Measurements from ENCODE around the gene NF1.
"Not testable (repeated sequence)": the region's sequence is repeated elsewhere in the genome, so short reads cannot be mapped to it uniquely, and the experiment has no call there.

Gene NF1

DNA sequence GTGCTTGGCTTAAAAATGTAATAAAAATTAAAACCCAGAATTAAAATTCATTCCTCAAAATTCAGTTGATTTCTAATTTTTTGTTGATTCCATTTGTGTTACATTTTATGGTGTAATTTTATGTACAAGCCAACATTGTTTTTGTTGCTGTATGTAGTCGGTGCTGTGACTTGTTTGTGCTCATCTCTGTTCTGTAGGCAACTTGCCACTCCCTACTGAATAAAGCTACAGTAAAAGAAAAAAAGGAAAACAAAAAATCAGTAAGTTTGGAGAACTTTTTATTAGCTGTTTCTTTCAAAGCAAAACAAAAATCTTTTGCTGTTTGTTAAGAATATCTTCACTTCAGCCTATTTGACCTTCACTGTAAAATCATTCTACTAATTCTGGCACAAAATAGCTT is 158.0 kb downstream of the NF1 start:
- DNase-seq (ENCODE audit: low read depth), result no peak

DNA sequence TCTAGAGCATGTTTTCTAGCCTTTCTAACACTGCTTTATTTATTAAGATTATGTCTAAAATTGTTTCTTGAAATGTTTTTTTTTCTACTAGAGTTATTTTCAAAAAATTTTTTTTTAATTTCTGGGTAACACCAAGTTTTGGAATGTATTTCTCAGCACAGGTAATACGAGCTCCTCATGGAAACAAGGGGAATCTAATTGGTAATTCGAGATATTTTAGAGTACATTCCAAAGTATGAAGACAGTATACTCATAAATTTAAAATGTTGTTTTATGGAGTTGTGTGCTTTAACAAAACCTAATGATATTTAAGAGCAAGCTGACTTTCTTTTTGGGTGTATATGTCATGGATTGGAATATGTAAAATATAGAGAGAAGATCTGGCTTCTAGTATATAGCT is 159.9 kb downstream of the NF1 start:
- no peak for DNase-seq (ENCODE audit: low read depth)

DNA sequence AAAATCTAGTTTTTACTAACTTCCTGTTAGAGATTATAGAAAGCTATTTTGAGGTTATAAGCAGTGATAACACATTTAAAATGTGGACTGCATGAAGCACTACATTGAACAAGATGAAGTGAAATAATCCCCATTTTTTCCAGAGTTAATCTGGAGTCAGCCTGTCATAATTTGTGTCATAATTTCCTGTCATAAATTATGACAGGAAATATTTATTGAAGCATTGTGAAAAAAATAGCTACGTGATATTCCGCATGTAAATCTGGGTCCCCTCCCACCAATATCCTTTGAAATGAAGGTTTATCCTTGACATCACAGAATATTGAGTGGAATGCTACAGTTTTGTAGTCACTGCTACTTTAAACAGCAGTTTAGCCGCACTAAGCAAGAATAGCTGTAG is 162.2 kb downstream of the NF1 start:
- no peak for DNase-seq (ENCODE audit: low read depth)

DNA sequence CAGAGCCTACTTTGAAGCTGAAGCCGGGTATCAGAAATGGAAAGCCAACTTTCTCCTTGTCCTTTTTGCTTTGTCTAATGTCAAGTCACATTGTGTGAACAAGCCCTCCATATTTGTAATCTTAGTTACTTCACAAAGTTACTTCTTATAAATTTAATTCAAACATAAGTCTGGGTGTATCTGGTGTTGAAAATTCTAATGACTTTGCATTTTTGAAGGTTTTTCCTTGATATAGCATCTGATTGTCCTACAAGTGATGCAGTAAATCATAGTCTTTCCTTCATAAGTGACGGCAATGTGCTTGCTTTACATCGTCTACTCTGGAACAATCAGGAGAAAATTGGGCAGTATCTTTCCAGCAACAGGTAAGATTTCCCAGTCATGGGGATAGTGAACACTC is 165.4 kb downstream of the NF1 start:
- DNase-seq (ENCODE audit: low read depth), result no peak

DNA sequence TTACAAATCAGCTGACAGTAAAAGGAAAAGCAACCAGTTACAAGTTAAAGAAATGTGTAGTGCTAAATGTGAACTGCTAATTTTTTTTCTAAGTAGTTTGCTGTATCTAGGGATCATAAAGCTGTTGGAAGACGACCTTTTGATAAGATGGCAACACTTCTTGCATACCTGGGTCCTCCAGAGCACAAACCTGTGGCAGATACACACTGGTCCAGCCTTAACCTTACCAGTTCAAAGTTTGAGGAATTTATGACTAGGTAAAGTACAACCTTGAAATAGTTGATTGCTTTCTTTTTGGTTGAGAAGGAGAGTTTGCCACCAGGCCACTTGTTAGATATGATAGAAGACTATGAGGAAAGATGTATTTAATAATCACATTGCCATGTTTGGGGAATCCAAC is 166.8 kb downstream of the NF1 start:
- DNase-seq (ENCODE audit: low read depth), result no peak

DNA sequence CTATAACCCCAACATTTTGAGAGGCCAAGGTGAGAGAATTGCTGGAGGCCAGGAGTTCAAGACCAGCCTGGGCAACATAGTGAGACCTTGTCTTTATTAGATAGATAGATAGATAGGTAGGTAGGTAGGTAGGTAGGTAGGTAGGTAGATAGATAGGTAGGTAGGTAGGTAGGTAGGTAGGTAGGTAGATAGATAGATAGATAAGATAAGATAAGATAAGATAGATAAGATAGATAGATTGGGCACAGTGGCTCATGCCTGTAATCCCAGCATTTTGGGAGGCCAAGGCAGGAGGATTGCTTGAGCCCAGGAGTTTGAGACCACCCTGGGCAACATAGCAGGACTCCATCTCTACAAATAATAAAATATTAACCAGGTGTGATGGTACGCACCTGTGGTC is 168.1 kb downstream of the NF1 start:
- DNase-seq (ENCODE audit: low read depth), result not testable (repeated sequence)

DNA sequence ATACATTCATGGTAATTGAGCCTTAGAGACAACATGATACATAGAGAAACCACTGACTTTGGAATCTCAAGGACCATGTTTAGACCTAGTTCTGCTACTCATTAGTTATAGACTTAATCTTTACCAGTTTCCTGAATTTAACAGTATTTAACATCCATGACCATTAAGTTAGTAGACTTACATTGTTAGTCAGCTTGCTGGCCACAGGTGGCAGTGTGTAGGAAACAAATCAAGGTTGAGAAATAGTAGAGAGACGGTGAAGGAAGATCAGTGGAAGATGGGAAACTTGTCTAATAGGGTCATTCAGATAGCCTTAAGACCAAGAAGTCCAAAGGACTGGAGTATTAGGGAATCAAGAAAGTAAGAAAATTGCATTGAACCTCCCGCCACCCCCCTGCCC is 171.3 kb downstream of the NF1 start:
- DNase-seq (ENCODE audit: low read depth), result peak; percentile 39

DNA sequence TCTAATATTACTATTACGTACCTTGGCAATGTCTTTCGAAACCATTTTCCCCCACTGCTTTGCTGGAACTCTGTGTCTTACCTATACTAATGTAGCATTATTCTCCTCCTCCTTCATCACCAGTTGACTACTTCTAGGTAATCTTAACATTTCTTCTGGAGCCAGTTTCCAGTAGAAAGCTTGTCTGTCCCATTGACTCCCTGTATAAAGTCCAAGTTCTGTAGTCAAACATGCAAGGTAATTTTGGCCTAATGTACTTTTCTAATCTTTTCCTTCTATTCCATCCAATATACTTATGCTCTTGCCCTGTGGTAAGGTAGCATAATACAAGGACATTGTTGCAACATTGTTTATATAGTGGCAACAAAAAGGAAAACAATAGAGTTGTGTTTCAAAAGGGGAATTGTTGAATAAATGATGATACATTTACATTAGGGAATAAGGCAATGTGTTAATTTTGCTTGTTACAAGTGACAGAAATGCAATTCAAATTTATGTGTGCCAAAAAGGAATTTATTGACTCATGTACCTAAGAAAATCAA is 174.3 kb downstream of the NF1 start:
- DNase-seq (ENCODE audit: low read depth), result no peak

DNA sequence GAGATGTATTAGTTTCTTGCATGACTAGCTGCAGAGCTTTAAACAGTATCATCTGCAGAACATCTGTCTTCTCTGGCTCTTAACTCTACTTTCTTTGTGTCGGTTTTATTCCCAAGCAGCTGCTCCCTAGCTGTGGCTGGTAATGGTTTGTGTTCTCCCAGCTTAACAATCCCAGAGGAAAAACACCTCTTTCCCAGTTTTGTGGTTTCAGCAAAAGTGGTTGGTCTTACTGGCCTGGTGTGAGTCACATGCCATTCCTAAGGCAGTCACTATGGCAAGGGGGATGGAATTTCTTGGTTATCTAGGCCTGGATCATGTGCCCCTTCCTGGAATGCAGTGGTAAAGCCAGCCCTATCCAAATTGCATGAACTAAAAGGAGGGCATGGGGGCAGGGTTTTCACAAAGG is 174.8 kb downstream of the NF1 start:
- DNase-seq (ENCODE audit: low read depth), result peak; percentile 98

DNA sequence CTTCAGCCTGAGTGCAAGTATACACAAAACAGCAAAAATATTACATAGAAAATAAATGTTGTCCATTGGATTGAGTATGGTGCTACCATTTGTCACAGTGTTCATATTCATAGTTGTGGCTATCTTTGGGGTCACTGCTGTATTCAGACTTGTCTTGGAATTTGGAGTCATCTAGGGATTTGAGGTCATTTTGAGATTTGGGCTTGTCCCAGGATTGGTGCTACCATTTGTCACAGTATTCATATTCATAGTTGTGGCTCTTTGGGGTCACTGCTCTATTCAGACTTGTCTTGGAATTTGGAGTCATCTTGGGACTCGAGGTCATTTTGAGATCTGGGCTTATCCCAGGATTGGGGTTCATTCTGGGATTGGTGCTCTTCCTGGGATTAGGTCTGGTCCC is 177.5 kb downstream of the NF1 start:
- no peak for DNase-seq (ENCODE audit: low read depth)

DNA sequence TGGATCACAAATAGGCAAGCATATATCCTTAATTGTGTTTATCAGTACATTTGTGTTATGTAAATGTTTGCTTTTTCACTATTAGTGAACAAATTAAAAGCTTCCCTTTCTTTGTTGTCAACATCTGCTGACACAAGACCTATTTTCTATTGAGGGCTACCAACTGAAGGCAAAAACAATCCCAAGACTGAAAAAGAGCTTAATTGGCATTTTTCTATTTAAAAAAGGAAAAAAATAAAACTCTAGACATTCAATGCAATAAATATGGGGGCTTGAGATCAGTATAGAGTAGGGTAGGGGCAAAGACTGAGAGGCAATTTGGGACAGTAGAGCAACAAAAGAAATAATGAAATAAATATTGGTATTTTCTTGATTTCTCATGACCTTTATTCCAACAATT is 178.0 kb downstream of the NF1 start:
- no peak for DNase-seq (ENCODE audit: low read depth)

DNA sequence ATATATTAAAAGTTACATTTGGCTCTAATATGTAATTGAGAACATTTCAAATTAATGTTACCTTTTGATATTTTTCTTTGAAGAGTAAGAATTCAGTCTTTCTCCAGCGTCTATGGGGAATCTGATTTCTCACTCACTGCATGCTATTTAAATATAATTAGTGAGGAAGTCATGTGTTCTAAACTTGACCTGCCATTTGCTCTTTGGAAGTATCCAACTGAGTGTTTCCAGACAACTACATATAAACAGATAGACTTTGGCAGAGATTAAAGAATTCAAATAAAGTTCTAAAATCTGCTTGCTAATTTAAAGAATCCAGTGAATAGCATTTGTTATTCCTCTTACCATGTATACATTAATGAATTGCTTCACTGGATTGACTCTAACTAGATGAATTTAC is 178.7 kb downstream of the NF1 start:
- no peak for DNase-seq (ENCODE audit: low read depth)

DNA sequence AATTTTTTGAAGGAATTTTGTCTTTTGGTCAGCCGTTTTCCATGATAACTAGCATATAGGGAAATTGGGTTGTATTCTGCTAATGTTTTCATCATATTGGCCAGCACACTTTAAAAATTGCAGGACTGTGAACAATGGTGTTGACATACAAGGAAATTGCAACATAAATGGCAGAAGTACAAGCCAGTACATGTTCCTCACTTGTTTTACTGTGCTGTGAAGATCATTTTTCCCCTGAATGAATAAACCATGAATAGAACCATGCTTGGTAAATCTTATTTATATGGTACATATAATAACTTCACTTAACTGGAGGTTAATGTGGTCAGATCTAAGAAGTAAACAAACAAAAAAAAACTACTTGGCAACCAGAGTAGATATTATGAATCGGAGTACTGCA is 179.5 kb downstream of the NF1 start:
- DNase-seq (ENCODE audit: low read depth), result peak; percentile 87

DNA sequence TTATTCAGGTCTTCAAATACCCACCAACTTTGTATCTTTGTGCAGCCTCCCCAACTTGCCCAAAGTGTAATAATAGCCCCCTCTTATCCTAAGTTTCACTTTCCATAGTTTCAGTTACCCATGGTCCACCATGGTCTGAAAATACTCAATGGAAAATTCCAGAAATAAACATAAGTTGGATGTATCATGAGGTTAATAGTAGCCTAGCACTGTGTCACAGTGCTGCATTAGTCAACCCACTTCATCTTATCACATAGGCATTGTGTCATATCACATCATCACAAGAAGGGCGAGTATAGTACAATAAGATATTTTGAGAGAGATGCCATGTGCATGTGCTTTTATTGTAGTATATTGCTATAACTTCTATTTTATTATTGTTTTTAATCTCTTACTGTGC is 180.3 kb downstream of the NF1 start:
- peak; percentile 46 for DNase-seq (ENCODE audit: low read depth)

DNA sequence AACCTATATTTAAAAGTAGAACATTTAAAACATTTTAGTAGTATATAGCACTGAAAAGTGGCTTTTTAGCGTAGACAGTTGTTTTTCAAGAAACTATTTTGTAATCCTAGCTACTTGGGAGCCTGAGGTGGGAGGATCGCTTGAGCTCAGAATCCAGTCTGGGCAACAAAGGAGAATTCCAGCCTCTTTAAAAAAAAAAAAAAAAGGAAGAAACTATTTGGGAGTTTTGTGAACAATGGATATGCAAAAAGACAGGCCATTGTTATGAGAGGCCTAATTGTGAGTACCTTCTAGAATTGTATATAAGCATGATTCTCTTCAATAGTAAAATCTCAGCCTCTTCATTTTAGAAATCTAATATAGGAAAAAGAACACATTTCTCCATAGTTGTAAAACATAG is 184.6 kb downstream of the NF1 start:
- DNase-seq (ENCODE audit: low read depth), result no peak

DNA sequence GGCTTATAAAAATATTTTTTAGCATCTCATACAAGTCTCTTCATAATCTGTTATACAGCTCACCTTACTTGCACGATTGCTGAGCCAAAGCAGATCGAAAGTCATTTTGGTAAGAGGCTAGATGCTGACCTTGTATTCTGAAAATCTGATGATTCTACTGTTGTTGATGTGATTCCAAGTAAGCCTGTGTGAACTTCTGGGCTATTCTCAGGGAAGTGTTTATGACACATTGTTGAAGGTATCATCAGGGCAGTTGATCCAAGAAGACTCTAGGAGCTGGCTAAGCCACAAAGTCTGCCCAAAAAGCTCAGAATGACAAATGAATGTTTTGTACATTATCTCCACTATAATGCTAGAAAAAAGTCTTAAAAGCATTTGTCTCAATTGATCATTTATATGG is 186.3 kb downstream of the NF1 start:
- DNase-seq (ENCODE audit: low read depth), result no peak

DNA sequence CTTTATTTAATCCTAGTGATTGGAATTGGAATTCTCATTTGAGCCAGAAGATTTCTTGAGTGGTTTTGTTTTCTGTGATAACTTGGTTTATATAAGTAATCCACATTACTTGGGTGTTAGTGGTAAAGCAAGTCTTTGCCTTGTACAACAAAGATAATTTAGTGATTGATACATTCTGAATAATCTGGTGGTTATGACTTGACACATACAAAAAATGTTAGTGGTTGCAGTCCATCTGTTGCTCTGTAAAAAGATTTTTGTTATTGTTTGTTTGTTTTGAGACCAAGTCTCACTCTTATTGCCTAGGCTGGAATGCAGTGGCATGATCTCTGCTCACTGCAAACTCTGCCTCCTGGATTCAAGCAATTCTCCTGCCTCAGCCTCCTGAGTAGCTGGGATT is 189.1 kb downstream of the NF1 start:
- DNase-seq (ENCODE audit: low read depth), result peak; percentile 65

DNA sequence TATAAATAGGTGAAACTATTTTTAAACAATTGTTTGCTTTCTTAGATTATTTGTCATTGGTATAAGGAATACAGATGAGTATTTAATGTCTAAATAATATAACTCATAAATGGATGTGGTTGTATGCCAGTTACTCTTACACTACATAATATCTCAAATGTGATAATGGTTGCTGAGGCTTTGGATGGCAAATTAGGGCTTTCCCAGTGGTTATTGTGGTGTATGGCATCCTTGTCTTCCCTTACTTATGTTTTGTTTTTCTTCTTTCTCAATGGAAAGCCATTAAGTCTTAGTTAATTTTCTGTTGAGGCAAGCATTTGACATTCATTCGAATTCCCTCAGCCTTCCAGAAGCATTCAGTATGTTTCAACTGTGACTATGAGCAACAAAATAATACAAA is 191.8 kb downstream of the NF1 start:
- DNase-seq (ENCODE audit: low read depth), result no peak

DNA sequence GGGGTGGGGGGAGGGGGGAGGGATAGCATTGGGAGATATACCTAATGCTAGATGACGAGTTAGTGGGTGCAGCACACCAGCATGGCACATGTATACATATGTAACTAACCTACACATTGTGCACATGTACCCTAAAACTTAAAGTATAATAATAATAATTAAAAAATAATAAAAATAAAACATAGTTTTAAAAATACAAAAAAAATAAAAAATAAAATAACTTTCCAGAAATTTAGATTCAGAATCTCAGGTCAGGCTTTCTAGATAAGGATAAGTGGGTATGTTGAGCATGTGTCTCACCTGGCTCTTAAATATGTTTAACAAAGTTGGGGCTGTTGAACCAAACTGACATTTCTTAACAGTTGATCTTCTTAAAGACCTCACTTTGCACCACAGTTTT is 193.2 kb downstream of the NF1 start:
- DNase-seq (ENCODE audit: low read depth), result not testable (repeated sequence)

DNA sequence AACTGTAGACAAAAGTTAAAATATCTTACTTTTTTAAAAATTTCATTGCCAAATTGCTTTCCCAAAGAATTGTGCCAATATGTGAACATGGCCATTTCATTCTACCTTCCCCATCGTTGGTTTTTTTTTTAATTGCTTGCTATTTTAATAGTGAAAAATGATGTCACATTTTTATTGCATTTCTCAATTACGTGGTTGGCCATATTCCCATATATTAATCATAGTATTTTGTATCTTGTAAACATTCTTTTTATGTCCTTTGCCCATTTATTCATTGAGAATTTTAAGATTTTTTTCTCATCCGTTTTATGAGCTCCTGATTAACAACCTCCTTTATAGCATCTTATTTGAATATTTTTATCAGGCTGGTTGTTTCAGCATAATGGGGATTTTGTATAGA is 195.0 kb downstream of the NF1 start:
- no peak for DNase-seq (ENCODE audit: low read depth)

DNA sequence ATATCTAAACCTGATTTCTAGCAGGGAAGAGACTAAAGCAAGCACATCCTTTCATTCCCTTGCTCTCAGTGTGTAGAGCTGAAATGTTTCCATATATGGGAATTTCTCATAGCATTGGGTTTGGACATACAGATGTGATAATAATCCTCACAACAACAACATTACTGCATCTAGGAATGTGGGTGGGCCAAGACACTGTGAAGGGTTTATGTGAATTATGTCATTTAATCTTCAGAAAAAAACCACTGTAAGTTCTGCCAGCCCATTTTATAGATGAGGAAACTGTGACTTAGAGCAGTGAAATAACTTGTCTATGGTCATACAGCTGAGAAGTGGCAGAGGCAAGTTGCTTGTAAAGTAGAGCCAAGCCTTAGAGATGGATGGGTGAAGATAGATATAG is 197.0 kb downstream of the NF1 start:
- peak; percentile 36 for DNase-seq (ENCODE audit: low read depth)

DNA sequence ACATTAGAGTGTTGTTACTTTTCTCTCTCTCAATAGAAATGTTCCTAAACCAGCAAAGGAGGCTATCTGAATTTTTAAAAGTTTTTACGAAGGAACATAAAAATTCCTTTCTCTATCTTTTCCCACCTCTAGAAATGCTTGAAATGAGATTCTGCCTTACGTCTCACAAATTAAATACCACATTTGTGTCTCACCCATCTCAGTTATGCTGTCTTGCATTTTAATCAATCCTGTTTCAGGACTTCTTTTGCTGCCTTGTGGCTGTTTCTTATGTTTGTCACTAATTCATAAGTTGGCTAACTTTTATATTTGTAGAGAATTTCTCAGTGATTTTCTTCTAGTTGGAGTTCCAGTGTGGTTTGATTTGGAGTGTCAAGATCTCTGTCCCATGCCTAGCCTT is 198.8 kb downstream of the NF1 start:
- no peak for DNase-seq (ENCODE audit: low read depth)

DNA sequence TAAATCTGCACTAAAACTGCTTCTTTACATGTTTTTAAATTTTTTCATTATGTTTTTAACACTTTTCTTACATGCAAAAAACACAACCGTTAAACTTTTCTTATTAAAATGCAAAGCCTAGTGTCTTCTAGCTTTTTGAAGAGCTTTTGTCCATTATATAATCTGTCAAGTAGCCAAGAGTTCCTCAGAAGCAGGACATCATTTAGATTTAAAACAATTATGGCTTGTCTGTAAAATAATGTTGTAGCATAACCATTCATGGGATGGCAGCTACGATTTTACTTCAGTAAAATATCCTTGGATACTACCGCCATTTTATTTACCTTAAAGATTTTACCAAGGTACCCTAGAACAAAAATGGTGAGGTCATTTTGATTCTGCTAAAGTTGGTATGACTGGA is 199.5 kb downstream of the NF1 start:
- no peak for DNase-seq (ENCODE audit: low read depth)

DNA sequence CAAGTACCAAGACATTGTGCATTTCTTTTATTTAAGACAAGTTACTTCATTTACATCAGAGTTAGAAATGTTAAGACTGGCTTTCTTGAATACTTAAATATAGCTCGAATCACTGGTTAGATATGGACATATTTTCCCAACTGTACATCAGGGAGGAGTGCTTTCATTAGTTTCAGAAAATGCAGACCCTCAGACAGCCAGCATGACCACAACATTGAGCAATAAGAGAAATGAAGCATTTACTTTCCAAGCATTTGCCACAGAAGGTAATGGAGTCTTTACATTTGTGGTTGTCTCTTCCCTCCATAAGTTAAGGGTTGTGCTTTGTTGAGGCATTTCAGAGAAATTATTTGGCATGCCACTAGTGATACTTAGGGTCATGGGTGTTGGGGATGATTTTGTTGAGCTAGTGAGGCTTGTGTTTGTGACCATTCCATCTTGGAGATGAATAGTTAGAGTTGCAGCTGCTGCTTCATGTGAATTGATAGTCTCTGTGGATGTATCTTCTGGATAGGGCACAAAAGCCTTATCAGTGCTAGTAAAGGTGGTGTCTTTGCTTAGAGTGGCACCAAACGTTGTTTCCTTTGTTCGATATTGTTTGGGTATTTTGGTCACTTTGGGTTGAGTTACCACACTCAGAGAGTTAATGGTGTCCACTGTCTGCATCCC is 200.2 kb downstream of the NF1 start:
- peak; percentile 77 for DNase-seq (ENCODE audit: low read depth)

DNA sequence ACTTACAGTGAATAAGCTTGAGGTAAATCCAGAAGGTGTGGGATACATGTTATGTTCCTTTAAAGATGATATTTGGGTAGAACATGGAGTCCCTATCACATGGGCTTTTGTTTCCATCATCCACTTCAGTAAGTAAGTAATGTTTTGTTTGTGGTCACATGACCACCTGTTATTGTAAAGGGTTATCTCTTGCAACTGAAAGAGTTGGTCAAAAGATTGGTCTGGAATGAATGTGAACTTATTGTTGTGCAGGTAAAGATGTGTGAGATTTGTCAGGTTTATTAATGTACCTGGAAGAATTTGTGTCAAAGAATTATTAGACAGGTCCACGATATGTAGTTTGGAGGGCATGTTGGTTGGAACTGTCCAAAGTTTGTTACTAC is 200.7 kb downstream of the NF1 start:
- DNase-seq (ENCODE audit: low read depth), result no peak

Data from amniotic epithelial cell (primary cell).